SU-DHL-6 (cell line): ENCODE data around the gene PGGHG.

Experiments used
- CTCF ChIP-seq: fragments of 200-600 bp; sonication (generic); IDR thresholded peaks from one replicate; pipeline ENCODE4 v1.5.1; 2017; ENCODE audit warnings: antibody characterized with exemption, mild to moderate bottlenecking, low read length, moderate library complexity; ENCODE audit not compliant: insufficient read depth, poor library complexity, severe bottlenecking
- EZH2phosphoT487 ChIP-seq: fragments of 200-600 bp; sonication (generic), shearing (Covaris generic); conservative IDR thresholded peaks from 2 replicates; pipeline ENCODE4 v1.6.1; 2018; ENCODE audit warnings: mild to moderate bottlenecking, antibody characterized with exemption, low read length, moderate library complexity, mixed read lengths

DNA sequence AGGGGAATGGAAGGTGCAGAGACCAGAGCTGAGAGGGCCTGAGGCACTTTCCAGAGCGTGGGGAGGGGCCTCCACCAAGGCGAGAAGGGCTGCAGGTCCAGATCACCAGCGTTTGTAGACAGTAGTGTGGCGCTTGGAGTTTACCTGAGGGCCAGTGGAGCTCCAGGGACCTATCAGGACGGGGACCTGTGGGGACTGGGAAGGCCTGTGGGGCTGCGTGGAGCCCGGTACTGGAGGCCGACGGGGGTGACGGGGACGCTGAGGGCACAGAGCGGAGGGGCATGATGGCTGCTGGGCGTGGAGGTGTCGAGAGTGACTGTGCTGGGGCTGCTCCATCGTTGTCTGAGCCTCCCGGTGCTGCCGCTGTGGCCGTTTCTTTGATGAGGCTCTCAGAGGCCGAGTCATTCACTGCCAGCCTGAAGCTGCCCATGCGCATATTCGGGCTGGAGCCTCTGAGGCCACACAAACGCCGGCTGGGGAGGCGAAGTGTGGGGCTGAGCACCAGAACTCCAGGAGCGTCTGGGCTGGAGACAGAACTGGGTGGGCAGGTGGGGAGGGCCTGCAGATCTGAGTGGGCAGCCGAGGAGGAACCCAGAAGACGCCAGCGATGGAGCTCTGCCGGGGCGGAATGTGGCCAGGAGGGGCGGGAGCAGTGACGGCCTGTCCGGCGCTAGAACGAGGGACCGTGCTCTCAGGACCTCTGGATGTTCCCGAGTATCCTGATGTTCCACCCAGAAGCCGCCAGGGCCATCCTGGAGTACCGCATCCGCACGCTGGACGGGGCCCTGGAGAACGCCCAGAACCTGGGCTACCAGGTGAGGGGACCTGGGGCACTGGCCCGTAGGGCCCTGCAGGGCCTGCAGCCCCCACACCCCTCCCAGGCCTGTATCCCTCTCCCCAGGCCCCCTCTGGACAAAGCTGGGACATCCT is 2.6 kb downstream of the PGGHG start:
- no peak for TF ChIP-seq CTCF
- no peak for TF ChIP-seq EZH2phosphoT487
